Osteoblast (primary cell): Measurements from ENCODE around the gene CTTN. TPM values are rescaled to one million over a fixed set of nuclear protein-coding genes. Genes with fewer than 3 reads are reported as not detected.
A peak's percentile ranks its signal among the peaks of the same experiment; 100 is the strongest.

Experiments used
- DNase-seq: peaks from one replicate; pipeline ENCODE4 v3.0.0; 2011; ENCODE audit warnings: low spot score, mixed read lengths; ENCODE audit not compliant: insufficient read length; ENCODE audit errors: missing footprints
- H2AFZ ChIP-seq: 2 replicates; pipeline ENCODE4 v1.6.0; 2011; ENCODE audit warnings: mild to moderate bottlenecking, low read length
- H3K27ac ChIP-seq: 2 replicates; pipeline ENCODE4 v1.5.1; 2011; ENCODE audit warnings: mild to moderate bottlenecking, low read depth, low read length, moderate library complexity
- H3K27me3 ChIP-seq: 2 replicates; pipeline ENCODE4 v1.6.0; 2012; ENCODE audit warnings: mild to moderate bottlenecking, control low read depth, inconsistent platforms, low read length, moderate library complexity; ENCODE audit not compliant: insufficient read depth
- H3K36me3 ChIP-seq: 2 replicates; pipeline ENCODE4 v1.5.1; 2011; ENCODE audit warnings: mild to moderate bottlenecking, low read length, control low read depth, moderate library complexity; ENCODE audit not compliant: insufficient read depth
- H3K4me1 ChIP-seq: 2 replicates; pipeline ENCODE4 v1.5.1; 2011; ENCODE audit warnings: mild to moderate bottlenecking, low read length, control low read depth, moderate library complexity; ENCODE audit not compliant: insufficient read depth
- H3K4me2 ChIP-seq: 2 replicates; pipeline ENCODE4 v1.6.0; 2011; ENCODE audit warnings: mild to moderate bottlenecking, low read length; ENCODE audit not compliant: insufficient read depth
- H3K4me3 ChIP-seq: fragments of 200-600 bp; sonication (generic); 3 replicates; pipeline ENCODE4 v1.5.1; 2012; ENCODE audit warnings: mild to moderate bottlenecking, low read length, inconsistent platforms; ENCODE audit not compliant: insufficient read depth
- H3K79me2 ChIP-seq: 2 replicates; pipeline ENCODE4 v1.6.0; 2012; ENCODE audit warnings: mild to moderate bottlenecking, low read length, control low read depth, inconsistent platforms; ENCODE audit not compliant: insufficient read depth
- H3K9me3 ChIP-seq: 2 replicates; pipeline ENCODE4 v1.5.1; 2011; ENCODE audit warnings: low read depth, low read length, control low read depth
- H4K20me1 ChIP-seq: 2 replicates; pipeline ENCODE4 v1.6.0; 2012; ENCODE audit warnings: mild to moderate bottlenecking, low read length, control low read depth; ENCODE audit not compliant: insufficient read depth
- CTCF ChIP-seq: IDR thresholded peaks from 2 replicates; pipeline ENCODE4 v1.5.1; 2011; ENCODE audit warnings: mild to moderate bottlenecking, low read depth, low read length, moderate library complexity; ENCODE audit errors: extremely low read depth
- total RNA-seq: library from RNA; depleted of rRNA; stranded (reverse); fragments of >200 nt; gene quantifications from 2 replicates; pipeline ENCODE4 v1.2.3, GENCODE V29; 2012

The CTTN gene
- total RNA-seq, 1 donor: 429 TPM

DNA sequence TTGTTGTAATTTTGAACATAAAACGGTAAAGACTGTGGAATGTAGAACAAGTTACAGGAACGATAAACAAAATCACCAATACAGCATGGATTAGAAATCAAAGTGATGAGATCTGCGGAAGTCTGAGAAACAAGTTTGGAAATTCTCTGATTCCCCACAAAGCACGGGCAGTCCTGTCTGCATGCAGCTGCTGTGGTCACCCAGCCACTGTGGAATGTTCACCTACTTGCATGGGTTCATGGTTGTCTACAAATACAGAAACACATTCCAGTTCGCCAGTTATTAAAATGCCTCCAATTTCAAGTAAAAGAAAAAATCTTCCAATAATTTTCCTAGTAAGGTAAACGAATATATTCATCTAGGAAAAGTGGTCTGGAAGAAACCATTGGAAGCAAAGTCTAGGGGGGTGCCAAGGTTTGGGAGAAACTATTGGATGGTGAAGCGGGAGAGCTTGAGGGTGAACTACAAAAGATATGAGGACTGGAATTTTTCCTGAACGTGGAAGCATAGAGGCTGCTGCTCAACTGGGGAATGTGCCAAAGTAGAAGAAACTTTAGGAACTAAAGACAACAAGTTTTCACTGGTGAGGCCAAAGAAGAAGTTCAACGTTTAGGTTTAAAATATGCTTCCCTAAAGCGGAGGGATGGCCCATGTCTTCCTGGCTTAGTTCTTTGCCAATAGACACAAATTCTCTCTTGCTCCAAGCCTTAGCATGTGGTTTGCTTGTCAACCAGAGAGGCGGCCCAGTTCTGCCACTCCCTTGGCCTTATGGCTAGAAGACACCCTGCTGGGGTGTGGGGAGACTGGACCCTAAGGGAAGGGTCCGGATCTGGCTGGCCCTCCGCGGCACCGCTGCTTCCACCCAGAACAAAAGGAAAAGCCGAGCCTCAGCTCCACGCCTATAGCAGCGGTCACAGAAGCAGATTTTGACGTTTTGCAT is 70.2 kb downstream of the CTTN start:
- Histone ChIP-seq H3K9me3 (no peaks in the 10 kb centered on the region), H2AFZ (no peak overlapping the region), H3K4me2 (no peak overlapping the region), H3K27me3 (peaks cover 49% of the 10 kb centered on the region), H3K36me3 (no peaks in the 10 kb centered on the region), H3K79me2 (no peaks in the 10 kb centered on the region), H3K4me3 (no peak overlapping the region), H3K4me1 (no peaks in the 10 kb centered on the region), H4K20me1 (no peaks in the 10 kb centered on the region), H3K27ac (no peak overlapping the region)
- TF ChIP-seq CTCF: no peak
- DNase-seq: peak; percentile 37

GRCh38 chr11:70470127-70470526 is 71.8 kb downstream of the CTTN start:
- DNase-seq: peak; percentile 32

DNA sequence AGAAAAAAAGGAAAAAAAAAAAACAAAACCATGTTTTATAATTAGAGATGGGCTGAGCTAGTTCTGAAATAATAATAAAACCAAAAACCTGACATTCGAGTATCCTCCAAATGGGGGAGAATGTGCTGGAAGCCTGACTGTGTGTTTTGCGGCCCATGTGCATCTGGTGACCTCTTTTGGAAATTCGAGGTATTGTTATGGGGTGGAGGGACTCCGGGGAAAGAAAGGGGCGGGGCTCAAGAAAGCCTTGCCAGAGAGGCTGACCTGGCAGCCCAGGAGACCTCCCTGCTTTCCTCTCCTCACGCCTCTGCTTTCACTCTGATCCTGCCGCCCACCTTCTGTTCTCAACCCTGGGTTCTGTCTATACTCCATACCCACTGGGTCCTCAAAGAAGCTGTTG is 72.9 kb downstream of the CTTN start:
- no peaks in the 10 kb centered on the region for H3K4me1 ChIP-seq
- H3K27ac ChIP-seq: no peak overlapping the region
- H4K20me1 ChIP-seq: no peaks in the 10 kb centered on the region
- TF ChIP-seq CTCF: no peak
- no peak overlapping the region for H3K4me3 ChIP-seq
- H3K36me3 ChIP-seq: no peaks in the 10 kb centered on the region
- H3K27me3 ChIP-seq: peaks cover 43% of the 10 kb centered on the region
- H3K9me3 ChIP-seq: no peaks in the 10 kb centered on the region
- peak; percentile 63 for DNase-seq
- no peak overlapping the region for H2AFZ ChIP-seq
- no peak overlapping the region for H3K4me2 ChIP-seq
- no peaks in the 10 kb centered on the region for H3K79me2 ChIP-seq

More at GRCh38 chr11:70470127-70470526, 71.8 kb downstream of the CTTN start:
- Histone ChIP-seq H3K9me3 (no peaks in the 10 kb centered on the region), H4K20me1 (no peaks in the 10 kb centered on the region), H3K4me3 (no peak overlapping the region), H3K27ac (no peak overlapping the region), H2AFZ (no peak overlapping the region), H3K36me3 (no peaks in the 10 kb centered on the region), H3K4me1 (no peaks in the 10 kb centered on the region), H3K27me3 (peaks cover 53% of the 10 kb centered on the region), H3K79me2 (no peaks in the 10 kb centered on the region), H3K4me2 (no peak overlapping the region)
- no peak for TF ChIP-seq CTCF

DNA sequence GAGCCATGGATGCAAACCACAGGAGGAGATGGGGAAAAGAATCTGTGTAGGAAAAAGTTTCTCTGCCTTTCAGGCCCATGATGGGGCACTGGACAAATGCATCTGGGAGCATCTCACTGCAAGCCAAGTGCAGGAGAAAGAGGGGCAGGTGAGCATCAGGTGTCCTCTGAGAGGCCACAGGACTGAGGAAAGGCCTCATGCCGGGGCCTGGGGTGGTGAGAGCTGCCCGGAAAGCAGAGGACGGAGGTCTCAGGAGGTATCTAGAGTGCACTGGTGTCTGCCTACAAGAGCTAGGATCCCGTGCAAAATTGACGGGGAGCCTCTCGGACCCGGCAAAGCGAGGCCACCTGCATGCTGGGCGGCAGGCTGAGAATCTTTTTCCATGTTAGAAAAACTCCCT is 73.9 kb downstream of the CTTN start:
- Histone ChIP-seq H3K4me1 (no peaks in the 10 kb centered on the region), H3K36me3 (no peaks in the 10 kb centered on the region), H3K79me2 (no peaks in the 10 kb centered on the region), H3K27me3 (peaks cover 43% of the 10 kb centered on the region), H2AFZ (no peak overlapping the region), H3K27ac (no peak overlapping the region), H3K4me2 (no peak overlapping the region), H4K20me1 (peaks cover 3% of the 10 kb centered on the region), H3K9me3 (no peaks in the 10 kb centered on the region), H3K4me3 (no peak overlapping the region)
- TF ChIP-seq CTCF: no peak
- no peak for DNase-seq
